Measurements from ENCODE around the gene FIGNL1. TPM values are rescaled to one million over a fixed set of nuclear protein-coding genes. Genes with fewer than 3 reads are reported as not detected.

FIGNL1 gene, protein sequence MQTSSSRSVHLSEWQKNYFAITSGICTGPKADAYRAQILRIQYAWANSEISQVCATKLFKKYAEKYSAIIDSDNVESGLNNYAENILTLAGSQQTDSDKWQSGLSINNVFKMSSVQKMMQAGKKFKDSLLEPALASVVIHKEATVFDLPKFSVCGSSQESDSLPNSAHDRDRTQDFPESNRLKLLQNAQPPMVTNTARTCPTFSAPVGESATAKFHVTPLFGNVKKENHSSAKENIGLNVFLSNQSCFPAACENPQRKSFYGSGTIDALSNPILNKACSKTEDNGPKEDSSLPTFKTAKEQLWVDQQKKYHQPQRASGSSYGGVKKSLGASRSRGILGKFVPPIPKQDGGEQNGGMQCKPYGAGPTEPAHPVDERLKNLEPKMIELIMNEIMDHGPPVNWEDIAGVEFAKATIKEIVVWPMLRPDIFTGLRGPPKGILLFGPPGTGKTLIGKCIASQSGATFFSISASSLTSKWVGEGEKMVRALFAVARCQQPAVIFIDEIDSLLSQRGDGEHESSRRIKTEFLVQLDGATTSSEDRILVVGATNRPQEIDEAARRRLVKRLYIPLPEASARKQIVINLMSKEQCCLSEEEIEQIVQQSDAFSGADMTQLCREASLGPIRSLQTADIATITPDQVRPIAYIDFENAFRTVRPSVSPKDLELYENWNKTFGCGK
- total RNA-seq = 11.0 and 21.8 TPM in 2 replicates

DNA sequence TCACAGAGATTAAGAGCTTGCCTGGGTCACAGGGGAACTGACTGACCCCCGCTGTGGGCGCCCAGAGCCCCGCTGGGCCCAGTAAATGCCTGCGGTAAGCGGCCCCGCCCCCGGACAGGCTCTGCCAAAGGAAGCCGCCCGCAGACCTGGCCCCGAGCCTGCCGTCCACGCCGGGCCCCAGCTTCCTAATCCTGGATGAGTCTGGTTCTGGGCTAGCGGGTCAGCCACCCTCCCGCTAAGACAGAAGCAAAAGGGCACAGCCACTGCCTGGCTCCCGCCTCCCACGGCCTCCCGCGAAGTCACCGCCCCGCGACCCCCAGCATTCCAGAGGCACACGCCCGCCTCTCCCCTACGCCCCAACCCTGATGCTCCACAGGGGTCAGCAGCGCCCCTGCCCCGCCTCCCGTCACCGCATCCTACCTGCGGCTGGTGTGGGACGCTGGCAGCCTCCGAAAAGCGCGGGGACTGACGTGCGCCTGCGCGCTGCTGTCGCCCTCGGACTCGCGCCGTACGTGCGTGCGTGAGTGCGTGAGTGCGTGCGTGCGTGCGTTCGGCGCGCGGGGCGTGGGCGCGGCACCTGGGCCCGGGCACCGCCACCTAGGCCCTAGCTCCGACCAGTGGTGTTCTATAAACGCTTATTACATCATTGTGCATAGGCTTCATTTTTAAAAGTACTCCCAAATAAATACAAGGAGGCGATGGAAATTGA, at the start of gene FIGNL1:
TSS of gene FIGNL1 (minus strand) at position 470 of the 709 bp plus-strand sequence. CDS start 3,063 bp downstream, outside the sequence.

Other genes with a start within 250 kb of the FIGNL1 start
- not detected in 2 replicates for gene IKZF1, start 145.6 kb downstream of the FIGNL1 start, total RNA-seq
- gene DDC, start 115.1 kb upstream of the FIGNL1 start, total RNA-seq = not detected in 2 replicates